Stimulated activated CD8-positive, alpha-beta memory T cell treated with anti-CD3 and anti-CD28 coated beads, Interleukin-4, amount 100 ng/mL, for 24 hours (primary cell): ENCODE data around the gene SMU1.
A peak's percentile ranks its signal among the peaks of the same experiment; 100 is the strongest.

Source experiments
- DNase-seq: peaks from one replicate; pipeline ENCODE4 v3.0.0-alpha.2; 2020; ENCODE audit warnings: low read depth

The SMU1 gene

DNA sequence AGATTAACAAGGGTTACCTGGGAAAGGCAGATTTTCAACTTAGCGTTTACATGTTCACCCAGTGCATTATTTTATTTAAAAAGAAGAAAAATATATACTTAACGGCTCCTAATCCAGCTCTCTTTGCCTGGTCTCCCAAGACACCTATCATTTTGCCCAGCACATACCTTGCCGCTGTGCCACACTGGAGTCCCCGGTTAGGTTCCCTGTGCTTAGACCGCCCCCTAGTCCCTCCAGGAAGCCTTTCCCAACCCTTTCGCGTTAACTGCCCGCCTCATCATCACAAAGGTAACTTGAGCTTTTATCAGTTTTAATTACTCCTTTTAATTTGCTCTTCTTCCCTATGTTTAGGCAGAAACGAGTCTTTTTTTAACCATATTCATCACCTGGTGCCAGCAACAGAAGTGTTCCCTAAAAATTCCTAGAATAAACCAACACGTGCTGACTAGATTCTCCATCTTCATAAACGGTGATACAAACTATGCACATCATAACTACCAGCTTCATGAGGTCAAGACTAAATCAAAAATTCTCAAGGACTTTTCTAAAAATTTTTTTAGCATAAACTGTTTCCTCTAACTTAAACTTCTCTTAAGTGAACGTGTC, 31.7 kb downstream of the SMU1 start:
- DNase-seq, result no peak

- DNase-seq, result peak; percentile 42
Measured at GRCh38 chr9:33044162-33044673, 32.3 kb downstream of the SMU1 start.

DNA sequence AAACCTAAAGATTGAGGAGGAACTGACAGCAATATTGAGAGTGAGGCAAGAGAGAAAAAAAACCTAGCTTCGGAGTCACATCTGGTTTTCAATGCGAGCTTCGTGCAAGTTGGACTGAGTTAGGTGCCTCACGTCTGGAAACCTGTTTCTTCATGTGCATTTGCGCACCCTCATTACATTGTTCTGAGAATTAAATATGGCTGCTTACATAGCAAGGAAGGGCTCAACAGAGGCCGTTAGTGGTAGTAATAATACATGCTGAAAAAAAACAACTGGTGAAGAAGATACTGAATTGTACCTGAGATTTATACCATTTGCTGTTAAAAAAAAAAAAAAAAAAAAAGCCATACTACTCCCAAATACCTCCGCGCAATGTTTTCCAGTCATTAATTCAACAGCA, 32.8 kb downstream of the SMU1 start:
- no peak for DNase-seq

GRCh38 chr9:33042473-33042872, 34.0 kb downstream of the SMU1 start:
- no peak for DNase-seq

DNA sequence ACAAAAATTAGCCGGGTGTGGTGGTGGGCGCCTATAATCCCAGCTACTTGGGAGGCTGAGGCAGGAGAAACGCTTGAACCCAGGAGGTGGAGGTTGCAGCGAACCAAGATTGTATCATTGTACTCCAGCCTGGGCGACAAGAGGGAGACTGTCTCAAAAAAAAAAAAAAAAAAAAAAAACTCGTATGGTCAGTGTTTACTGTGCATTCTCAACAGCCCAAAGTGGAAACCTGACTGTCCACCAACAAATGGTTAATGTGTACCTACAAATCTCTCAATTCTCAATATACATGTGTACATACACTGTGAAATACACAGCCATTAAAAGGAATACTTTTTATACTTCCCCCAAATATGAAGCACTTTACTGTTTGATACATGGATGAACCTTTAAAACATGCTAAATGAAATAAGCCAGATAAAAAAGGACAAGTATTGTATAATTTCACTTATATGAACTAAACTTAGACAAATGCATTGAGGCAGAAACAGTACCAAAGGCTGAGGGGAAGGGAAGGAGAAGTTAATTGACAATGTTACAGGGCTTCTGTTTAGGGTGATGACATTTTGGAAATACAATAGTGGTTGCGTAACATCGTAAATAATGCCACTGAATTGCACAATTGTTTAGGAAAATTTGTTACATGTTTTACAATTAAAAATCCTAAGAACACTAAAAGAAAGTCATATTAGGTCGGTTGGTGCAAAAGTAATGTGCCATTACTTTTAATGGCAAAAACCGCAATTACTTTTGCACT, 34.9 kb downstream of the SMU1 start:
- DNase-seq, result no peak

DNA sequence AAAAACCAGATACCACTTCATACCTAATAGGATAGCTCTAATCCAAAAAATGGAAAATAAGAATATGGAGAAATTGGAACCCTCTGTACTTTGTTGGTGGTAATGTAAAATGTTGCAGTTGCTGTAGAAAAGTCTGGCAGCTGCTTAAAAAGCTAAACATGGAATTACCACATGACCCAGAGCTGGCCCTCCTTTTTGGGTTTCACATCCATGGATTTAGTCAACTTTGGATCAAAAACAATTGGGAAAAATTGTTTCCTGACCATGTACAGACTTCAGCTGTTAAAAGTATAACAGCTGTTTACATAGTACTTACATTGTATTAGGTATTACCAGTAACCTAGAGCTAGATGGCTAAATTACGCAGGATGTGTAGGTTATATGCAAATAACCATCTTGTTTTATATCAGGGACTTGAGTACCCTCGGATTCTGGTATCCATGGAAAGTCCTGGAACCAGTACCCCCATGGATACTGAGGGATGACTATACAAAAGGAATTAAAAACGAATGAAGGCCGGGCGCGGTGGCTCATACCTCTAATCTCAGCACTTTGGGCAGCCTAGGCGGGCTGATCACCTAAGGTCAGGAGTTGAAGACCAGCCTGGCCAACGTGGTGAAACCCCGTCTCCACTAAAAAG, 35.6 kb downstream of the SMU1 start:
- DNase-seq, result no peak

GRCh38 chr9:33032865-33033264, 43.6 kb downstream of the SMU1 start:
- no peak for DNase-seq

DNA sequence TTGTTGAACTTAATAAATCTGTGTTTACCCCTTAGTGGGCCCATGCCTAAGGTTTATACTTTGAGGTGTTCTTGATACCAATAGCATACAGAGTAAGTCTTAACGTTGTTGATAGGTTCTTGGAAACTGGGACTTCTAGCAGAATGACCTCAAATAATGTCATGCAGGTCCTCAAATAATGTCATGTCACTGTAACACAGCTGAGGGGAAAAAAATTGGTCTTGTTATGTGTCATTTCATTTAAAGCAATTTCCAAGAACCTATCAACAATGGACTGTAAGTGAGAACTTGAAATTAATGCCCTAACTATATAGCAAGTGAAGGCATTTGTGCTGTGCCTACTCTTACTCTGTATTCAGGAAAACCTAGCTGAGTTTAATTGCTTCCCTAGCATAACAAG, 44.2 kb downstream of the SMU1 start:
- no peak for DNase-seq

DNA sequence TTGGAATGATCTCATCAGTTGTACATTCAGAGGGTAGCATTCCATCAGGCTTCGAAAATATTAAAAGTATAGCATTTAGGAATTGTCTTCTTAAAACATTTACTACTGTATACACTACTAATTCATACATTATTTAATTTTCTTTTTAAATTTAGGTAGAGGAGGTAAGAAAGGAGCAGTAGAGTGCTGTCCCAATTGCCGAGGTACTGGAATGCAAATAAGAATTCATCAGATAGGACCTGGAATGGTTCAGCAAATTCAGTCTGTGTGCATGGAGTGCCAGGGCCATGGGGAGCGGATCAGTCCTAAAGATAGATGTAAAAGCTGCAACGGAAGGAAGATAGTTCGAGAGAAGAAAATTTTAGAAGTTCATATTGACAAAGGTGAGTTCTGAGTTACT, 46.2 kb downstream of the SMU1 start:
- DNase-seq, result no peak

DNA sequence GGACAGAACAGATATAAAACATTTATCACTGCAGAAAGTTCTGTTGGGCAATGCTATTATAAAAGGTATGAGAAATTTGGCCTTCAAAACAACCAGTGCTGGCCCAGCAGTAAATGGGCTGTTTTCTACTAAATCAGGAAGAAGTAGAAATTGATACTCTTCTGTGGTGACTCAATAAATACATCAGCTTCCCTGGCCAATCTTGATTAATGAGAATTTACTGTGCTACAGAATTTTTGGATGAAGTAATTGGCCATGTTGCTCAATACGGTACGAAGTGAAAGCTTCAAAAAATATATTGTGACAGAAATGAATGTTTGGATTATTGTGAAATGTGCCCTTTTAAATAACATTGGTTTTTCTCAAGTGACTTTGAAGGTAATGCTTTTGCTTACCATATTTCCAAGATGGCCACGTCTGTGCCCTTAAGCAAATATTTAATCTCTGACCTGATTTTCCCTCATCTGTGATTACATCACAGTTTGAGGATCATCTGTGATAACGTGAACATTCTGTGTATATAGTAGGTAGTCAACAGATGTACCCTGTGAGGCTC, 47.2 kb downstream of the SMU1 start:
- DNase-seq, result no peak

- DNase-seq, result peak; percentile 69
Measured at GRCh38 chr9:33025572-33026342, 50.7 kb downstream of the SMU1 start.

DNA sequence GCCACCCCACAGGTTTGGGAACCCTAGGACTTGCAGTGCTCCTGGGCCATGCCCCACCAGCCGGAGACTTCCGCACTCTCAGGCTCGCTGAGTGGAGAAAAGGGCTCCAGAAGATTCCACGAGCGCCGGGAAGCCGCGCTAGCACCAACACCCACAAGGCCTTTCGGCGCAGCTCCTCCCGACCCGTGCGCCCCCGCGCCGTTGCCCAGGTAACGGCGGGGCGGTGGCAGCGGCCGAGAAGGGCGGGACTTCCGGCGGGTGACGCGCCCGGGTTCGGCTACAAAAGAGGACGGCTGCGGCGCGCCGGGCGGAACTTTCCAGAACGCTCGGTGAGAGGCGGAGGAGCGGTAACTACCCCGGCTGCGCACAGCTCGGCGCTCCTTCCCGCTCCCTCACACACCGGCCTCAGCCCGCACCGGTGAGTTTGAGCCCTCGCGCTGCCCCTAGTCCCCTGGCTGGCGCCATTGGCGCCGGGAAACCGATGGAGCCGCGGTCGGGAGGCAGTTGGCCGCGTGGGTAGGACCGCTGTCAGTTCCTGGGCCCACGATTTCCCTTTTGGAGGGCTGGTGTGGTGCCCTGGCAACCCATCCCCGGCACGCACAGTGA, 51.4 kb downstream of the SMU1 start, which contains the start of gene DNAJA1:
DNAJA1 (plus strand) TSS at position 308 of the 606 bp plus-strand sequence. CDS start 1,212 bp downstream, outside the sequence.
- DNase-seq, result peak; percentile 93

- no peak for DNase-seq
Measured at GRCh38 chr9:33024126-33024965, 52.1 kb downstream of the SMU1 start.

DNA sequence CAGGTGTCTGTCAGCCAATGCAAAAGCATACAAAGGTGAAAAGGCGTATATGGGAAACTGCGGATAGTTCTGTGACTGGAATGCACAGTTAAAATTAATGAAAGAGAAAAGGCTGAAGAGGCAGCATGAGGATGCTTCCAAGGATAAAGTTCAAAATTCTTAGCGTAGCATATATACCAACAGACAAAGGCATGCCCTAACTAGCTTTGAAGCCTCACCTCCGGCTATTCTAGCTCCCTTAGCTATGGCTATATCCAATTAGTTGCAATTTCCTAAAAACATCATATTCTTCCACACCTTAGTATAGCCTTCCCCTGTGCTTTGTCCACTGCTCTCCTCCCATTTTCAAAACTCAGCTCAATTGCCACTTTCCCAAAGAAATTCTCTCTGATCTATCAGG, 52.8 kb downstream of the SMU1 start:
- DNase-seq, result no peak

DNA sequence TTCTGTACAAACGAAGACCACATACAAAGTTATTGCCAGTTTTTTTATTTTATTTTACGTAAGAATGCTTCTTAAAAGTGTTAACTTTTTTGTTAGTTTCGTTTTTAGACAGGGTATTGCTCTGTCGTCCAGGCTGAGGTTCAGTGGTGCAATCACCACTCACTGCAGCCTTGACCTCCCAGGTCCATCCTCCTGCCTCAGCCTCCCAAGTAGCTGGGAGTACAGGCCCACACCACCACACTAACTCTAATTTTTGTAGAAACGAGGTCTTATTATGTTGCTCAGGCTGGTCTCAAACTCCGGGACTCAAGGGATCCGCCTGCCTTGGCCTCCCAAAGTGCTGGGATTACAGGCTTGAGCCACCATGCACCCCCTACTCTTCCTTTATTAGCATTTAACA, 53.7 kb downstream of the SMU1 start:
- DNase-seq, result no peak

GRCh38 chr9:33022303-33022702, 54.2 kb downstream of the SMU1 start:
- DNase-seq, result no peak

DNA sequence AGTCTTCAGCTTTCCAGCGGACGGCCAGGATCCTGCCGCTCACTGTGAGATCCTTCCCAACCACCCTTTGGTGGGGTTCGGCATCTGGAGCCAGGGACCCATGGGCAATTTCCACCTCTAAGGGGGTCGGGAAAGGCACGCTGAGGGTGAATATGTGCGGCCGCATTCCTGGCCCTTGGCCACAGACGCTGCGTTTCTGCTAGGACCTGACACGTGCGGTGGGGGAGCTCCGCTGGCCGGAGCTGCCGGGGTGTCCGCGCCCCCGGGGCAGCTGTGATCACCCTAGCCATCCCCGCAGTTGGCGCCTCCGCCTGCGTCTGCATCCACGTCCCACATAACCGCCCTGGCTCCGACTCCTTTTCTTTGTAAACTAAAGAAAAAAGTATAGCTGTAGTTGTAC, 56.7 kb downstream of the SMU1 start:
- DNase-seq, result no peak

DNA sequence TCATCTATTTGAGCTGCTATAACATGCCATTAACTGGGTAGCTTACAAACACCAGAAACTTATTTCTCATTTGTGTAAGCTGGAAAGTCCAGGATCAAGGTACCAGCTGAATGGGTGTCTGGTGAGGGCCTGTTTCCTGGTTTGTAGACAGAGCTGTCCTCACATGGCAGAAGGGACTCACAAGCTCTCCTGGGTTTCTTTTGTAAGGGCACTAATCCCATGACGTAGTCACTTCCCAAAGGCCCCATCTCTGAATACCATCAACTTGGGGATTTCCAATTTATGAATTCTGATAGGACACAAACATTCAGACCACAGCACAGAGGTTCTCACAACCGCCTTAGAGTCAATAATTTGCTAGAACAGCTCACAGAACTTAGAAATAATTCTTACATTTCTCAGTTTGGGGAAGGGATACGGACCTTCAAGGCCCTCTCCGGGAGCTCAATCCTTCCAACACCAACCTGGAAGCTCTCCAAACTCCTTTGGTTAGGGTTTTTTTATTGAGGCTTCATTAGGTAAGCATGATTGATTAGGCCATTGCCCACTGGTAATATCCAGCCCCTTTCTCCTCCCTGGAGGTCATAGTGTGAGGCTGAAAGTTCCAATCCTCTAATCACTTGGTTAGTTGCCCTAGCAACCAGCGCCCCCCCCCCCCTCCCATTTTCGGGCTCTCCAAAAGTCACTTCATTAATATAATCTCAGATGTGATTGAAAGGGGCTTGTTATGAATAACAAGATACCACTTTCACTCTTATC, 59.0 kb downstream of the SMU1 start:
- no peak for DNase-seq

- no peak for DNase-seq
Measured at GRCh38 chr9:33014665-33015014, 61.8 kb downstream of the SMU1 start.
